GM18507 (cell line): Measurements from ENCODE around the gene PRKCE.

ENCODE experiments used
- DNase-seq: peaks from one replicate; pipeline ENCODE4 v3.0.0; 2011; ENCODE audit warnings: low read depth; ENCODE audit not compliant: insufficient read length; ENCODE audit errors: extremely low spot score
- FAIRE-seq: peaks from 2 replicates; lab custom pipeline; 2011; peaks lifted over from hg19 to GRCh38; lab: Jason Lieb, UNC

Gene PRKCE

DNA sequence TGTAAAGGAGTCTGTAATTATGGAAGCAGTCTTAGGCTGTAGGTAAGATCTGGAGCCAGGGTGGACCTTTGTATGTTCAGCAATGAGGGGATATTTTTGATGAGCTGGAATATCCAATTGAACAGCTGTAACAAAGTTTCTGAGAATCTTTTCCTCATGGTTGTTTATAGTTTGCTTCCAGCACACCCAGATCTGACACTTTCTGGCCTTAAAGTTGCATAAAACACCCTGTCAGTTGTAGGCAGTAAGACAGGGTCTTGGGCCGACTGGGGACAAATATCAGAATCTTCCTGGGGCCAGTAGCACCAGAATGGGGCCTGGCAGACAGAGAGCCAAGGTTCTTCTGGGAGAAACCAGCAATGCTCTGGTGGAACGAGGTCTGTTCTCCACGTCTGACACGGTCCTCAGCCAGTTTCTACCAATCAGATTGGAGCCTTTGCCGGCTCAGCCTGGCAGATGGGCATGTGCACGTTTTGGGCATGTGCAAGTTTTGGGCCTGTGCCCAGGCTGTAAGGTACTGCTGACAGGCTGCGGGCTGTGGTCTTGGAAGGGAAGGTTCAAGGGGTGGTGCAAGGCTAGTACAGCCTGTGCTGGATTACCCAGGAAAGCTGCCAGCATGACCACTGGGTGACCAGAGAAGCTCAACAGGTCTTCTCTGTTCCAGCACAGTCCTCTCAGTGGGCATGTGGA, 89.8 kb downstream of the PRKCE start:
- DNase-seq (no peak), FAIRE-seq (no peak)

DNA sequence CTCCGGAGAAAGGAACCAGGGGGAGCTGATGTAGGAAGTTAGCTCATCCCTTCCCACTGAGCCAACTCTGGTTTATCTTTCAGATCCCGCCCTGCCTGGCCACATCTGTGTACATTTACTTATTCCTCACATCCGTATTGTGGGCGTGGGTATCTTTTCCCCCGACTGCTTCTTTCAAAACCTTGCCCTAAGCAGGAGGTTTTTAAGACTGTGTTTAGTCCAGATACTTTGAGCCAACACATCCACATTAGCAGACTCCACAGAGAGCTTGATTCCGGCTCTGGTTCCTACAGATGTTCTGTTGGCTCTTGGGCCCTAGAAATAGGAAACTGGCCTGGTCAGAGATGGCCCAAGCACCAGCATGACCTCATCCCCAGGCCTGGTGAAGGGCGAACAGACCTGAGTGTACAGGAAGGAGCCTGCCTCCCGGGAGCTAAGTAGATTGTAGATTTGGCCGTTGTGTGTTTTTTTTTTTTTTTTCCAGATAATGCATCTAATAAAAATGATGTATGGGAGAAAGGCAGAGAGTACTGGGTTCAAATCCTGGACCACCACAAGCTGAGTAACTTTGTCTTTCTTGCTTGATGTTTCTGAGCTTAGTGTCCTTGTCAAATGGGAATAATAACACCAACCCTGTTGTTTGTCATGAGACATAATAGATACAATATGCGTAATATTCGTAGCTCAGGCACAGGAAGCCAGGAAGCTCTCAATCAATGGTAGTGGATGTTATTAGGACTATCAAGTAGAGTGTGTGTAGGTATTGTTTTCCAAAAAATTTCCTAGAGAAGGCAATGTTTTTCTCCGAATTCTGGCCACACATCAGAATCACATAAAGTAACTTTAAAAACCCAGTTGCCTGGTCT, 92.3 kb downstream of the PRKCE start:
- FAIRE-seq (peak; percentile 48), DNase-seq (no peak)

- FAIRE-seq, result no peak
- no peak for DNase-seq
Measured at GRCh38 chr2:45745231-45745630, 93.8 kb downstream of the PRKCE start.

DNA sequence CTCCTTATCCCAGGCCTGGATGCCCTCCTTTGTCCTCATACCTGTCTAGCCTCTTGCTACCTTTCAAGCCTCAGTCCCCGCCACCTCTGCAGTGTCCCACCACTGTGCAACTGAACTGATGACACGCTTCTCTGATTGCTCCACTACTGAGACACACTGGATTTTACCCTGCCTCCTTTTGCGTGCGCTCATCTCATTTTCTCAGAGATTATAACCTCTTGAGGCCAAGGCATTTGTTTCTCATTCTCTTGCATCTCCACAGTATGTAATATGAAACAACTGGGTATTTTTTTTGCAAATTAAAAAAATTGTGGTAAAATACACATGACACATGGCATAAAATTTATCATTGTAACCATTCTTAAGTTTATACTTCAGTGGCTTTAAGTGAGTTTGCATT, 95.4 kb downstream of the PRKCE start:
- FAIRE-seq (no peak), DNase-seq (no peak)

DNA sequence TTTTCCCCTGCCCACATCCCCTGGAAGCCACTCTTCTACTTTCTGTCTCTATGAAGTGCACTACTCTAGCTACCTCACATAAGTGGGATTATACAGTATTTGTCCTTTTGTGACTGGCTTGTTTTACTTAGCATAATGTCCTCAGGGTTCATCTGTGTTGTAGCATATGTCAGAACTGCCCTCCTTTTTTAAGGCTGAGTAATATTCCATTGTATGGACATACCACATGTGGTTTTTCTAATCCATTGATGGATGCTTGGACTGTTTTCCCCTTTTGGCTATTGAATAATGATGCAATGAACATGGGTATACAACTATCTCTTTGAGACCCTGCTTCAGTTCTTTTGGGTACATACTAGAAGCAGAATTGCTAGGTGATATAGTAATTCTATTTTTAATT, 95.9 kb downstream of the PRKCE start:
- DNase-seq (no peak), FAIRE-seq (no peak)

DNA sequence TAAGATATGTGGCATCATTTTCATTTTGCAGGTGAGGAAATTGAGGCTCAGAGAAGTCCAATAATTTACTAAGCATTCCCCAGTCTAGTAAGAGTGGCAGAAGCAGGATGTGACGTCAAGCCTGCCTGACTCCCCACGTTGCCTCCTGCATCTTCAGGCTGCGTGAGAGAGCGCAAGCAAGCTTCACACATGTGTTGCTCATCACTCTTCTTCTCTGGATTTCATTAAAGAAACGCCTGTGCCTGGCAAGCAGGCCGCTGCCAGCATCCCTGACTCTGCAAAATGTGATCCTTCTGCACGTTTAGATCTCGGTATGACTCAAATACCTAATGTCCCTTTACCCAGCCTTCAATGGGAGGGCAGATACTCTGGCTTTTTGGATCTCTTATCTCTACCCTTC, 96.8 kb downstream of the PRKCE start:
- FAIRE-seq, result no peak
- no peak for DNase-seq

DNA sequence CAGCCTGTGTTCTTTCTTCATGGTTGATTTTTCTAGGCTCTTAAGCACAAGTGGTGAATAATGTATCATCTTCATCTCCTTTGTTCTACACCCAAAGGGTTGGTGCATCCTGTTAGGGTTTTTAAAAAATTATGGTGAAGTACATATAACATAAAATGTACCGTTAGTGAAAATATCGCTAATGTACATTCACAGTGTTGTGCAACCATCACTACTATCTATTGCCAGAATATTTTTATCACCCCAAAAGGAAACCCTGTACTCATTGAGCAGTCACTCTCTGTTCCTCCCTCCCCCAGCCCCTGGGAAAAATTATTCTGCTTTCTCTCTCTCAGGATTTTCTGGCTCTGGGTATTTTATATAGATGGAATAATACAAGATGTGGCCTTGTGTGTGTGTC, 98.5 kb downstream of the PRKCE start:
- FAIRE-seq (no peak), DNase-seq (no peak)

DNA sequence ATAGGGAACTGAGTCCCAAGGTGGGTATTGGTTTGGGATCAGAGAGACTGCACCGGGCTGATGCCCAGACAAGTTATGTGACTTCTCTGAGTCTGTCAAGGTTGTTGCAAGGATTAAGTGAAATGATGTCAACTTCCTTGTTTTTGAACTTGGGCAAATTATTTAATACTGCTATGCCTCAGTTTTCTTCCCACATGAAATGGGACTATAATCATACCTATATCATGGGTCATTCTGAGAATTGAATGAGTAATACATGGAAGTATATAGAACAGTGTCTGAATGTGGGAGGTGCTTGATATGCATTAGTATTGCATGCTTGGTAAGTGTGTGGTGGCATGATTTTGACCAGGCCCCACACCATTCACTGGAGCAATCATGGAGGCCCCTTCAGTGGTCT, 99.0 kb downstream of the PRKCE start:
- FAIRE-seq (no peak), DNase-seq (no peak)

- FAIRE-seq, result no peak
Measured at GRCh38 chr2:45753381-45753780, 101.9 kb downstream of the PRKCE start.

GRCh38 chr2:45754131-45755010, 102.9 kb downstream of the PRKCE start:
- no peak for DNase-seq
- FAIRE-seq, result peak; percentile 18

More at GRCh38 chr2:45753381-45753780, 101.9 kb downstream of the PRKCE start:
- no peak for DNase-seq

DNA sequence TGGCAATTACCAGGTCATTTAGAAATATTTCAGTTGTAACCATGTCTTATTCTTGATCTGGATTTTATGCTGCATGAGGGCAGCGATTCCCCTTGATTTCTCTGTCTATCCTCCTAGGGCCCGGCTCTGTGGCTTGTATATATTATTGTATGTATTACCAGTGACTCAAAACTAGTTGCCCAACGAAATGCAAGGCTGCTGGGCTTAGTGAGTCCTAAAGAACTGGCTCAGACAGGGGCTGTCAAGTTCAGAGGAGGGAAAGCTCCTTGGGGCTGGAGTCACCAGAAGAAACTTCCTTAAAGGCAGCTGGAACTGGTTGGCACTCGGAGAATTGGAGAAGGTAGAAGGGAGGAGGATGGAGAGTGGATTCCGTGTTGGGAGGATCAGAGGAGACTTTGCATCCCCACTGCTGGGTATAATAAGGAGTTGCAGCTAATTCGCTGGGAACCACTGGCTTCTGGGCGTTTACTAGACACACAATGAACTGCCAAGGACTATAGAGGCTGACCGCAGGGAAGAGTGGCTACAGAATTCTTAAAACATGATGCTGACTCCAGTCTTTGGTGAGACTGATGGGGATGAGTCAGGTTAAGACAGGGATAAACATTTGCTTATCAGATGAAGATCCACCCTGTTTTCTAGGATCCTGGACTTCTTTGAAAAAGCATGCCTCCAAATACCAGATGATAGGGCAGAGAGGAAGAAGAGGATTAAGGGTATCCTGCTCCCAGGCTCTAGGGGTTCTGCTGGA, 104.3 kb downstream of the PRKCE start:
- no peak for DNase-seq
- FAIRE-seq, result no peak

- DNase-seq (no peak), FAIRE-seq (no peak)
Measured at GRCh38 chr2:45758018-45758417, 106.5 kb downstream of the PRKCE start.

DNA sequence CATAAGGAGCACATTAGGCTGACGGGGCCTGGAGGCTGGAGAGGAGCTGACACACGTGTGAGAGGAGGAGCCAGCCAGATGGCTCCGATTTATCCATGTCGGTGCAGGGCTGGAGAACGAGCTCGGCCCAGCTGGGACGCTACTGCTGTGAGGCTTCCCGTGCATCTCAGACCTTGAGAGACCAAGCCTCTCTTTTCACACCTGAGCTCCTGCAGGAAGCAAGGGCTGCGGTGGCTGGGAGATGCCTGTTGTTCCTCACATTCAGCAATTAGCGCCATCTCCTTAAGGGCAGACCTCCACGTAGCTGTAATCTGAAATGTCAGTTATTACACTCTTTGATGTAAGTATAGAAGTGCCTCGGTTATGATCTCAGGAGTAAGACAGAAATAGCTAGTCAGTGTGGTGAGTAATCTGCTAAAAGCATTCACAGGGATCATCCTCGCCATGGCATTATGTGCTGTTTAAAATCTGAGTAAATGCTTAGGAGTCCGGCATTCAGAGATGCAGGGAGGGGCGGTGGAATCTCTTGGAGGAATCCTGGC, 107.9 kb downstream of the PRKCE start:
- DNase-seq (no peak), FAIRE-seq (no peak)

DNA sequence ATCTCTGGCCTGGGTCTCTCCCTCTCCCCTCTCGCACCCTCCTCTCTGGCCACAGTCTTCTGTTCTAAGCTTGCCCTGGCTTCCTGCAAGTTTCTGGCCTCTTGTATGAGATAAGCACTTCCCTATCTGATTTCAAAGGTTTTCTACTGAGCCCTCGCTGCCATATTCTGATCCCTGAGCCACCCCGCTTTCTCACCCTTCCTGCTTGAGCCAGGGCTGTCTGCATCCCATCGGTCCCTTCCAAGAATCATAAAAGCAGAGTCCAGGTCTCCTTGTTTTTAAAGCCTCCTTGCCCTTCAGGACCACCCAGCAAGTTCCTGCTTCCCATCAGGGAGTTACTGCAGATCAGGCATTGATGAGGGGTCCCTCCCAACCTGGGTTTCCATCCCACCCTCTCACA, 110.2 kb downstream of the PRKCE start:
- FAIRE-seq (no peak), DNase-seq (no peak)

GRCh38 chr2:45763255-45763654, 111.8 kb downstream of the PRKCE start:
- DNase-seq (no peak), FAIRE-seq (no peak)

- FAIRE-seq, result no peak
- no peak for DNase-seq
Measured at GRCh38 chr2:45763797-45764196, 112.3 kb downstream of the PRKCE start.

DNA sequence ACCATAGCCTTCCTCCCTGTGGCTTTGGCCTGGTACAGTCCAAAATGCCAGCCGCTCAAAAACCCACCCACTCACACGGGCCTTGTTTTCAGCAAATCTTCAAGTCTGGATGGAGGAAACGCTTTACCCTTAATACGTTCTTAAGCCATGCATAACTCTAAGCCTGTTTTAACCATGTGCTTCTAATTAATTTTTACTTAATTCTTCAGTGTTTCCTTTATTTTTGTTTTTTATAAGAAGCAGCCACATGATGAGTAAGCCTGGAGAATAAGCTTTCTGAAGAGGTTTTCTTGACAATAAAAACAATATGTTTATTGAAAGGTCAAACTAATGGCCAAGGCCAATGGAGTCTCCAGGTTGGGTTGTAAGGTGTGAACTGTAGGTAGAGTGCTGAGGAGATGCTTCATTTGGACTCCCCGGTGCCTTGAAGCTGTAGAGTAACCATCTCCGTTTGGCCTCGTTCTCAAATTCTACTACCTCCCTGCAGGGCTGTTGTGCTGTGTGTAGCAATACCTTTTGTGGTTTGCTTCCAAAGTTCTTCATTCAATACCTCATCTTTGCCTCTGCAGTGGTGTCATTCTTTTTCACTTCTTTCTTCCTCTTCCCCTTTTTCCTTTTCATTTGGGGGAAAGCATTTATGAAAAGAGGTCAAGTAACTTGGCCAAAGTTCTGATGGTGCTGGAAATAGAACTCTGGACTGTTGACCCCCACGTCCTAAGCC, 113.7 kb downstream of the PRKCE start:
- peak; percentile 60 for FAIRE-seq
- no peak for DNase-seq

- FAIRE-seq, result no peak
Measured at GRCh38 chr2:45765728-45766254, 114.3 kb downstream of the PRKCE start.

More at GRCh38 chr2:45765728-45766254, 114.3 kb downstream of the PRKCE start:
- no peak for DNase-seq
